ENCODE results near the gene KLHL5. TPM values are rescaled to one million over a fixed set of nuclear protein-coding genes. Genes with fewer than 3 reads are reported as not detected.

KLHL5 gene
- total and polyA plus RNA-seq, 9 of the 15 experiments (the other 6 are each of a cell fraction or from before 2014, with no cell fraction given): 8.0 to 30.8 (median 22.1) TPM

DNA sequence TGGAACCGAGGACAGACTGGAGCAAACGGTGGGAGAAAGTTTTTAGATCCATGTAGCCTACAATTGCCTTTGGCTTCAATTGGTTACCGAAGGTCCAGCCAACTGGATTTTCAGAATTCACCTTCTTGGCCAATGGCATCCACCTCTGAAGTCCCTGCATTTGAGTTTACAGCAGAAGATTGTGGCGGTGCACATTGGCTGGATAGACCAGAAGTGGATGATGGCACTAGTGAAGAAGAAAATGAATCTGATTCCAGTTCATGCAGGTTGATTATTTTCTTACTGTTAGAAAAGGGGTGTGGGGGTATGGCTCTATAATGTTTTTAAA is 702 bp downstream of the KLHL5 start:
- CTCF ChIA-PET (ENCODE audit: low intra/inter-chr PET ratio): no interaction called here
- no peaks in the 10 kb centered on the region for H3K36me3 ChIP-seq (ENCODE audit: control insufficient read depth, insufficient read depth, low read length)
- H3K79me2 ChIP-seq (ENCODE audit: control insufficient read depth, insufficient read depth, low read length): no peaks in the 10 kb centered on the region; the same call in 2 of the 3 replicates
- H3K4me3 ChIP-seq: no peak overlapping the region
- DNase-seq (ENCODE audit: extremely low read depth in 1 of 4, low spot score in 3 of 4): no peak
- POLR2A ChIA-PET: interaction anchor here (1.3 kb wide), 1 partner anchor 11 kb away, joined by 3 read pairs; no protein-coding TSS in a partner anchor
- no peaks in the 10 kb centered on the region for H3K4me1 ChIP-seq (replicated peaks in 1 of 2; ENCODE audit: control insufficient read depth in 2 of 2, insufficient read depth in 2 of 2, low read length in 2 of 2)
- TF ChIP-seq CREM (IDR thresholded peaks at IDR 0.05; ENCODE audit: low read depth) (no peak), U2AF2 (optimal IDR thresholded peaks at IDR 0.05; ENCODE audit: low read depth, low read length) (no peak), E2F3 (CRISPR knock-in tag; IDR thresholded peaks at IDR 0.05) (no peak), ZFP1 (CRISPR knock-in tag; IDR thresholded peaks at IDR 0.05) (no peak), CEBPB (tag; IDR thresholded peaks at IDR 0.05) (no peak), NFE2L1 (tag; IDR thresholded peaks at IDR 0.05; ENCODE audit: borderline replicate concordance, low read depth) (no peak)
- TF ChIP-seq, protein P1, sequence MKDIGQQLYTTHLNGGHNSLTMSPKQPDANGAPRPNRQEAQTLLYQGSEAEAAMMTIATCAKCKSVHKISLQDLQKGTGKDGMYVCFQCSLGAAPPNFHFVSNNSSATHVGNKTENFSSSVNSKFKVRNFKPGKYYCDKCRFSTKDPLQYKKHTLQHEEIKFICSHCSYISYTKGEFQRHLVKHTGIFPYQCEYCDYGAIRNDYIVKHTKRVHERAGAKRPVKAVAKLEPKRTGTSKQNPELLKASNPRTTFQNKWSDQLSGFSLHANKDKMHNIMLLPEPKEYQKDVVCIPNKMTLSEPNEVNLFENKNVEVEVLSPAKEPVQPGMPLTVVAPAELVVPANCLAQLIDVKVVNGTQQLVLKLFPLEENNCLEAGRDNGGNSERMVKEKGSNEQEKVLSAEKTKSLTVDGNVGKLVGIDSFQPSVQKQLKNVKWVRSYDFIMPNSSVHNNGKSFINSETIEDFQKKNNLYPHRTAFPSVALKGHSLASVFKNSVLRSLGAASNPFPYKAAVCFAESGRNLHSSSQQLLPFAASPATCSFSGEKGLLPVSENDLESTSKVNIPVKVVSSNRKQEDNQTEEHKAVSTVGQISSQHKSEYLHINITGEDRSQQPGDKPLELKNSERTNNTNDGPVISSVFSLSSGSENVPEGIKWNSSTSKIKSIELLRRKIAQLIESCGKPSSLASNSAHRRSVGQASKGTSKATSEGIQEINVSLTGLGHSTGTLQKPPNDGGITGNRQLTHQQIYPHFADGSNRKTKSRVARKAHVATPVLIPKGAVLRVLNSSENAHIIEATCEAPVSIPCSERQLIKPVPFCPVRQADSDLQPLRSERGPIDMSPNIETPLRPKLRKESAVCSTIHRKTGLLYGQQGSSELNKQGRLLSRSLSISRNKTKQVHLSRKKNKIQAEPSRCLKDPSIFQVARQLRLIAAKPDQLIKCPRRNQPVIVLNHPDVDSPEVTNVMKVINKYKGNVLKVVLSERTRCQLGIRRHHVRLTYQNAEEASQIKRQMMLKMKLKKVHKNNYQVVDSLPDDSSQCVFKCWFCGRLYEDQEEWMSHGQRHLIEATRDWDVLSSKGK (CRISPR knock-in tag; IDR thresholded peaks at IDR 0.05): no peak
- TF ChIP-seq, protein P2, sequence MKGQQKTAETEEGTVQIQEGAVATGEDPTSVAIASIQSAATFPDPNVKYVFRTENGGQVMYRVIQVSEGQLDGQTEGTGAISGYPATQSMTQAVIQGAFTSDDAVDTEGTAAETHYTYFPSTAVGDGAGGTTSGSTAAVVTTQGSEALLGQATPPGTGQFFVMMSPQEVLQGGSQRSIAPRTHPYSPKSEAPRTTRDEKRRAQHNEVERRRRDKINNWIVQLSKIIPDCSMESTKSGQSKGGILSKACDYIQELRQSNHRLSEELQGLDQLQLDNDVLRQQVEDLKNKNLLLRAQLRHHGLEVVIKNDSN (CRISPR knock-in tag; IDR thresholded peaks at IDR 0.05): no peak
- TF ChIP-seq, protein P3, sequence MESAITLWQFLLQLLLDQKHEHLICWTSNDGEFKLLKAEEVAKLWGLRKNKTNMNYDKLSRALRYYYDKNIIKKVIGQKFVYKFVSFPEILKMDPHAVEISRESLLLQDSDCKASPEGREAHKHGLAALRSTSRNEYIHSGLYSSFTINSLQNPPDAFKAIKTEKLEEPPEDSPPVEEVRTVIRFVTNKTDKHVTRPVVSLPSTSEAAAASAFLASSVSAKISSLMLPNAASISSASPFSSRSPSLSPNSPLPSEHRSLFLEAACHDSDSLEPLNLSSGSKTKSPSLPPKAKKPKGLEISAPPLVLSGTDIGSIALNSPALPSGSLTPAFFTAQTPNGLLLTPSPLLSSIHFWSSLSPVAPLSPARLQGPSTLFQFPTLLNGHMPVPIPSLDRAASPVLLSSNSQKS (CRISPR knock-in tag; IDR thresholded peaks at IDR 0.05): no peak
- intact Hi-C loops (cut with micrococcal nuclease): no loop called here
- no peaks in the 10 kb centered on the region for H3K9me1 ChIP-seq (ENCODE audit: control insufficient read depth, insufficient read depth, low read length)
- H4K20me1 ChIP-seq (replicated peaks; ENCODE audit: control insufficient read depth, insufficient read depth, low read length): no peaks in the 10 kb centered on the region
- BruUV-seq (replicated peaks): no TSS peak
- H3K27ac ChIP-seq (ENCODE audit: extremely low read depth, low read depth, low read length): no peak overlapping the region
- no peak overlapping the region for H3K9ac ChIP-seq (ENCODE audit: insufficient read depth in 1 of 2, low read depth in 2 of 2, low read length in 2 of 2)
- no peaks in the 10 kb centered on the region for H3K27me3 ChIP-seq (ENCODE audit: control insufficient read depth in 2 of 2, insufficient read depth in 2 of 2, low read length in 2 of 2)
- WGBS (ENCODE audit: insufficient coverage, low coverage, missing lambda C conversion rate): 72% methylated on average over 4 of the region's 4 CpGs
- H2AFZ ChIP-seq (ENCODE audit: low read depth, low read length): no peak overlapping the region
- in situ Hi-C loops (cut with MboI): no loop called here
- no peak for FAIRE-seq
- no peak for ATAC-seq
- H3K9me3 ChIP-seq (replicated peaks; ENCODE audit: control insufficient read depth, insufficient read depth, low read depth, low read length): no peaks in the 10 kb centered on the region
- no peak overlapping the region for H3K4me2 ChIP-seq (ENCODE audit: insufficient read depth, low read length)
